Gastrocnemius medialis (tissue), 4 donors: ENCODE data around the gene ACADL. TPM values are rescaled to one million over a fixed set of nuclear protein-coding genes. Genes with fewer than 3 reads are reported as not detected.
A peak's percentile ranks its signal among the peaks of the same experiment; 100 is the strongest.

Source experiments
- ATAC-seq, 2 donors: fragments of 150-250 bp; one replicate each; pipeline ENCODE4 v1.9.1; 2016
- DNase-seq, 2 donors: peaks; one replicate each; pipeline ENCODE4 v3.0.0-alpha.2; 2019
- H3K27ac ChIP-seq, 4 donors: fragments of 200-600 bp; sonication (generic); 1 replicate in 1 of 4; 2 replicates in 3 of 4; pipeline ENCODE4 v1.5.1; 2016 to 2018; ENCODE audit warnings: mild to moderate bottlenecking in 2 of 4, moderate library complexity in 1 of 4
- H3K27me3 ChIP-seq, 3 donors: fragments of 200-600 bp; sonication (generic) in 2 of 3; 1 replicate in 1 of 3; 2 replicates in 2 of 3; pipeline versions ENCODE4 v1.5.1 to v1.6.0; 2016 to 2019; ENCODE audit warnings: mild to moderate bottlenecking in 1 of 3, moderate library complexity in 1 of 3
- H3K36me3 ChIP-seq, 2 donors: fragments of 200-600 bp; sonication (generic) in 1 of 2; one replicate each; pipeline ENCODE4 v1.5.1; 2017 to 2018
- H3K4me1 ChIP-seq, 2 donors: fragments of 200-600 bp; sonication (generic) in 1 of 2; one replicate each; pipeline ENCODE4 v1.5.1; 2016 to 2017; ENCODE audit warnings: mild to moderate bottlenecking in 2 of 2
- H3K4me3 ChIP-seq, 4 donors: fragments of 200-600 bp; sonication (generic) in 3 of 4; 1 replicate in 1 of 4; 2 replicates in 3 of 4; pipeline ENCODE4 v1.5.1; 2016 to 2019; ENCODE audit warnings: mild to moderate bottlenecking in 2 of 4
- H3K9me3 ChIP-seq, 3 donors: fragments of 200-600 bp; sonication (generic) in 2 of 3; 1 replicate in 1 of 3; 2 replicates in 2 of 3; pipeline ENCODE4 v1.5.1; 2016 to 2019
- POLR2A ChIP-seq, 2 donors: fragments of 450-650 bp; IDR thresholded peaks; one replicate each; pipeline ENCODE4 v1.6.1; 2017; ENCODE audit warnings: antibody characterized with exemption in 2 of 2, mild to moderate bottlenecking in 2 of 2, moderate library complexity in 2 of 2
- in situ Hi-C, 4 donors: fragments of 200-750 bp; cut with MboI; loops; one replicate each; pipeline versions ENCODE4 v1.15.0 to v1.8.0; 2017; ENCODE audit warnings: low sequenced_read_pairs in 4 of 4
- intact Hi-C: fragments of 100-400 bp; cut with DNase I; formaldehyde crosslinking; loops from one replicate; pipeline ENCODE4 v1.15.1; 2023; ENCODE audit warnings: low total_unique reads
- total RNA-seq, 4 donors: library from RNA; depleted of rRNA; stranded (reverse); fragments of >200 nt; gene quantifications; one replicate each; pipeline versions ENCODE4 v1.1.0 to v1.2.3, GENCODE V29; 2016
- TF ChIP-seq, protein P1 (sequence below), 5 experiments: fragments of 450-650 bp in 3 of 5; fragments of 200-600 bp in 2 of 5; sonication (generic) in 2 of 5; IDR thresholded peaks in 4 of 5; conservative IDR thresholded peaks in 1 of 5; 1 replicate in 4 of 5; 2 replicates in 1 of 5; pipeline ENCODE4 v1.5.1; 2016 to 2019; ENCODE audit warnings: antibody characterized with exemption in 5 of 5, mild to moderate bottlenecking in 3 of 5, moderate library complexity in 3 of 5

ACADL gene
- total RNA-seq, 4 donors from 2014 or later, result 1.6 to 8.2 (median 5.3) TPM

DNA sequence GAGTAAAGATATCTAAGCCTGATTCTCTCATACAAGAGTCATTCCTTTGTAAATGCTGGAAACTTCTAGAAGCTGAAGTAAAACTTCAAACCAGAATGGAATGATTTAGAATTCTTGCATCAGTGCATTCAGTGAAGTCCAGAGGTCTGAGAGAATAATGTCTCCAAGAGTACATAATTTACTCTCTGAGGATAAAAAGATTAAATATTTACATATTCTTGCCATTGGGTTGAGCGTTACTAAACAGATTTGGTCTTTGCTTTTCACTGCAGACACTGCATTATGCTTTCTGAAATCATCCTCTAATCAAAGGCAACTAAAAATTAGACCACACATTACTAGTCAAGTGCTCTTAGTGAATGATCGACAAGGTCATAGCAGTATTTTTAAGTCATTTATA, 27.5 kb downstream of the ACADL start:
- intact Hi-C loops, result no loop called here
- Histone ChIP-seq H3K9me3 (no peaks in the 10 kb centered on the region), H3K27me3 (no peaks in the 10 kb centered on the region), H3K4me3 (no peak overlapping the region), H3K4me1 (peaks cover 4 to 7% of the 10 kb centered on the region in 2 donors), H3K36me3 (no peaks in the 10 kb centered on the region), H3K27ac (no peak overlapping the region)
- in situ Hi-C loops, result loop anchor here (5.0 kb wide), 1 partner anchor 220 kb away; no protein-coding TSS in a partner anchor
- no peak for ATAC-seq
- no peak for DNase-seq
- TF ChIP-seq, protein P1, sequence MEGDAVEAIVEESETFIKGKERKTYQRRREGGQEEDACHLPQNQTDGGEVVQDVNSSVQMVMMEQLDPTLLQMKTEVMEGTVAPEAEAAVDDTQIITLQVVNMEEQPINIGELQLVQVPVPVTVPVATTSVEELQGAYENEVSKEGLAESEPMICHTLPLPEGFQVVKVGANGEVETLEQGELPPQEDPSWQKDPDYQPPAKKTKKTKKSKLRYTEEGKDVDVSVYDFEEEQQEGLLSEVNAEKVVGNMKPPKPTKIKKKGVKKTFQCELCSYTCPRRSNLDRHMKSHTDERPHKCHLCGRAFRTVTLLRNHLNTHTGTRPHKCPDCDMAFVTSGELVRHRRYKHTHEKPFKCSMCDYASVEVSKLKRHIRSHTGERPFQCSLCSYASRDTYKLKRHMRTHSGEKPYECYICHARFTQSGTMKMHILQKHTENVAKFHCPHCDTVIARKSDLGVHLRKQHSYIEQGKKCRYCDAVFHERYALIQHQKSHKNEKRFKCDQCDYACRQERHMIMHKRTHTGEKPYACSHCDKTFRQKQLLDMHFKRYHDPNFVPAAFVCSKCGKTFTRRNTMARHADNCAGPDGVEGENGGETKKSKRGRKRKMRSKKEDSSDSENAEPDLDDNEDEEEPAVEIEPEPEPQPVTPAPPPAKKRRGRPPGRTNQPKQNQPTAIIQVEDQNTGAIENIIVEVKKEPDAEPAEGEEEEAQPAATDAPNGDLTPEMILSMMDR (IDR thresholded peaks at IDR 0.05 in 4 of 5, conservative IDR thresholded peaks at IDR 0.05 in 1 of 5), result no peak
- TF ChIP-seq POLR2A (IDR thresholded peaks at IDR 0.05), result no peak

DNA sequence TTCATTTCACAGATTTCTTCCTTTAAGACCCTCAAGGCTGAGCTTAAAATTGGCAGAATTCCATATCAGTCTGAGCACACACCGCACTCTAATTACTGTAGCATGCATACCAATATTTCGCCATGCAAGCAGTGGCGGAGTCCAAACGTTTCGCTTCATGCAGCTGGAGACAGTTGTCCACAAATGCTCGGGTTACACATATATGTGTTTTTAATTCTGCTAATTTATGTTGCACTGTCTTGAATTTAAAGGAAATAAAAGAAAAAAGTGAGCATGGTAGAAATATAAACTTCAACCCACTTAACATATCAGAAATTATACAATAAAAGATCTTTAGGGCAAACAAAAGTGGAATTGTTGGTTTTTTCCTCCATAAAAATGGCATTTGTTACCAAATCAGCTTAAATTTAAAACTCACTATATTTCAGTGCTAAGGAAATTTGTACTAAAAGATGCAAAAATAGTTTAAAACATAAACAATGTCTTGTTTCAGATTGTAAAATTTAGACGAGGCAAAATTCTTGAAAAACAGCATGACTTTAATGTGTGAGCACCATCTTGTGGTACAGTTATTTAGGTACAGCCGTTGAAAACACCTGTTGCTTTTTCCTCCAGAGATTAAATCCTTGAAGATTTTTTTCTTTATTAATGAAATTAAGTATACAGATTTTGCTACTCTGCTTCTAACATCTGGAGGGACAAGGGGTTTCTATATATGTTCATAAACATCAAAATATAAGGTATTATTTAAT, 30.0 kb downstream of the ACADL start:
- no peaks in the 10 kb centered on the region for H3K9me3 ChIP-seq
- no peaks in the 10 kb centered on the region for H3K36me3 ChIP-seq
- no peak overlapping the region for H3K27ac ChIP-seq
- peaks cover 4 to 7% of the 10 kb centered on the region in 2 donors for H3K4me1 ChIP-seq
- H3K4me3 ChIP-seq, result peak overlapping the region; percentile 24 to 53 (median 49)
- in situ Hi-C loops, result loop anchor here (5.0 kb wide), 1 partner anchor 218 kb away; no protein-coding TSS in a partner anchor
- no peak for TF ChIP-seq POLR2A (IDR thresholded peaks at IDR 0.05)
- TF ChIP-seq, protein P1 (IDR thresholded peaks at IDR 0.05 in 4 of 5, conservative IDR thresholded peaks at IDR 0.05 in 1 of 5), result peak in 4 of 5 experiments; percentile 62 to 80 (median 71)
- ATAC-seq (peak; percentile 49 to 50), DNase-seq (no peak)
- intact Hi-C loops, result loop anchor here (1.0 to 2.0 kb wide), 2 partner anchors 24 to 218 kb away; partner anchors contain the start of gene KANSL1L
- no peaks in the 10 kb centered on the region for H3K27me3 ChIP-seq

DNA sequence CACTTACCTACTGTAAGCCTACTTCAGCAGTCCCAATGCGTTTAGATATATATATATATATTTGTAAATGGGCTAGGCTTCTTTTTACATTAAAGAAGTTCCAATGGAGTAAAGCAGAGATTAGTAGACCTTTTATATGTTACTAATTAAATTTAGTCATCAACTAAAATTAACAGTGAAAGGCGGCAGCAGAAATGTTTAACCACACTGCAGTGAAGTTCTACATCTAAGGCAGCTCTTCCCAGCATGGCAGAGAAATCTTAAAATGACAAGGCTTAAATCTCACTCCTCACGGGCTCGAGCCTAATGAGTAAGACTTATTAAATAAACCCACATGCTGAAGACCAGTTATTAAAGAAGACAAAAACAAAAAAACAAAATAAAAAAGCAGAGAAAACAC, 34.9 kb downstream of the ACADL start:
- Histone ChIP-seq H3K36me3 (no peaks in the 10 kb centered on the region), H3K4me3 (no peak overlapping the region), H3K4me1 (peaks cover 4% of the 10 kb centered on the region in 2 donors), H3K27me3 (no peaks in the 10 kb centered on the region), H3K9me3 (peaks cover 0 to 2% (median 0%) of the 10 kb centered on the region in 3 donors), H3K27ac (no peak overlapping the region)
- DNase-seq (no peak), ATAC-seq (no peak)
- TF ChIP-seq POLR2A (IDR thresholded peaks at IDR 0.05), result no peak
- TF ChIP-seq, protein P1 (IDR thresholded peaks at IDR 0.05 in 4 of 5, conservative IDR thresholded peaks at IDR 0.05 in 1 of 5), result no peak
- in situ Hi-C loops (no loop called here), intact Hi-C loops (no loop called here)

DNA sequence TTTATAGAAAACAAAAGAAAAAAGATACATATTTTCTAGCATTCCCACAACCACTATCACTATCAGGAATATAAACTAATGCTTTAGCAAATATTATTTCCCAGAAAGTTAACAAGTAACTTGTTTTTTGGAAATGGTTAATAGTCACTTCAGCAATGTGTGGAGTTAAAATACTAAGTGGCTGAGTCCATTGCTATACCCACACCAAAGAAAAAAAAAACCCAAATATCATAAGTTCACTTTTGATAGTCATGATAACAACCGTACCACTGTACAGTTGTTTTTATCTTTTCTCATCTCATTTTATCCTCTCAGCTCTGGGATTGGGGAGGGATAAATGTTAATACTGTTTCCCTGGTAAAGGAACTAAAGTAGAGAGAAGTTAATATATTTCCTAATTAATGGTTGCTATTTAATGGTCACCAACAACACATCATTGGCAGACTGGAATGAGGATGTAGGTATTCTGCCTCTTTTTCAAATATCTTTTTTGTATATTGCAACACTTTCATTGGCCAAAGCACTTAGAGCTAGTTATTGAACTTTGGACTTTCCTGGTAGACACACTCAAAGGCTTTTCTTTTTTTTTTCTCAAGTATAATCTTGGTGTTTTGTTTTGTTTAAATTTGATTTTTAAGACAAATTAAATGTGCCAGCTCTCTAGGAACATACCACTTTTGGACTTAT, 35.7 kb downstream of the ACADL start:
- Histone ChIP-seq H3K9me3 (peaks cover 0 to 7% (median 0%) of the 10 kb centered on the region in 3 donors), H3K36me3 (no peaks in the 10 kb centered on the region), H3K4me3 (no peak overlapping the region), H3K4me1 (no peaks in the 10 kb centered on the region), H3K27me3 (no peaks in the 10 kb centered on the region), H3K27ac (no peak overlapping the region)
- DNase-seq (no peak), ATAC-seq (no peak)
- in situ Hi-C loops, result no loop called here
- intact Hi-C loops, result no loop called here
- TF ChIP-seq, protein P1 (IDR thresholded peaks at IDR 0.05 in 4 of 5, conservative IDR thresholded peaks at IDR 0.05 in 1 of 5), result no peak
- no peak for TF ChIP-seq POLR2A (IDR thresholded peaks at IDR 0.05)
